GDM1 (cell line): ENCODE results near the gene OSBPL10.

ENCODE experiments used
- DNase-seq: peaks from one replicate; lab custom pipeline; 2025; lab: John Stamatoyannopoulos, UW

The OSBPL10 gene

DNA sequence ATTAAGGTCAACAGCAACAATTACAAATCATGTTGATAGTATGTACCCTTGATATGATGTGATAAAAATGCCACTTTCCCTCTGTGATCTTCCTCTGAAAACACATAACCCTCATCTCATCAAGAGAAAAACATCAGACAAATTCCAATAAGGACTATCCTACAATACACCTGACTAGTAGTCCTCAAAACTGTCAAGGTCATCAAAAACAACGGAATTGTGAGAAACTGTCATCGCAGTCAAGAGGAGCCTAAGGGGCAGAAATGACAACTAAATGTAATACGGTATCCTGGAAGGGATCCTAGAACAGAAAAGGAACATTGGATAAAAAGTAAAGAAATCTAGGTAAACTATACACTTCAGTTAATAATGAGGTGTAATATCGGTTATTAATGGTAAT, 59.2 kb downstream of the OSBPL10 start:
- DNase-seq: no peak

DNA sequence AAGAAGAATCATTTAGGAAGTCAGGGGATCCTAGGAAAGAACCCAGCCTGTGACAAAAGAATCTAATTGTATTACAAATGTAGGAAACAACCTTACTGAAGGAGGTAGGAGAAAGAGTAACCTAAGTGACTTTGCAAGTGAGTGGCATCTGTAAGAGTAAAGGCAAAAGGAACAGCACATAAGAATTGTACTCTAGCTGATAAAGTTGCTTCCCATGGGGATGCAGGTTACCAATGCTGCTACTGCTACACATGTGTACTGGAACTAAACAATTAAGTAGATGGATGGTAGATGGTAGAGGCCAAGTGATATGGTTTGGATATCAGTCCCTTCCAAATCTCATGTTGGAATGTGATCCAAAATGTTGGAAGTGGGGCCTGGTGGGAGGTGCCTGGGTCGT, 60.8 kb downstream of the OSBPL10 start:
- DNase-seq: no peak

DNA sequence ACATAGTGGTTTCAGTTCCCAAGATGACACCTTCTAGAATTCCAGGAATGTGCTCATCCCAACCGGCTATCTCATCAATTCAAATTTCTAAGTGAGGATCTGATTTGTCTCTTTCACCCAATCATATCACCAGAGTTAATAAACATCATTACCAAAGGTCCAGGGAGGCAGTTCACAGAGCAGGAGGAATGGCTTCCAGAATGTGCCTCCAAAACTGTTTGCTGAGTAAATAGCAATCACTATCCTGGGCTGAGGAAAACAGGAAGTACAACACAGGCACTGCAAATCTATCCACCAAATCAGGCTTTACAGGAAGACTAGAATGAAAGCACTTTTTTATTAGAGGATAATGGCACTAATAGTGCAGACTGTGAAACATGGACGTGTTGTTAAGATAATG, 61.5 kb downstream of the OSBPL10 start:
- no peak for DNase-seq

DNA sequence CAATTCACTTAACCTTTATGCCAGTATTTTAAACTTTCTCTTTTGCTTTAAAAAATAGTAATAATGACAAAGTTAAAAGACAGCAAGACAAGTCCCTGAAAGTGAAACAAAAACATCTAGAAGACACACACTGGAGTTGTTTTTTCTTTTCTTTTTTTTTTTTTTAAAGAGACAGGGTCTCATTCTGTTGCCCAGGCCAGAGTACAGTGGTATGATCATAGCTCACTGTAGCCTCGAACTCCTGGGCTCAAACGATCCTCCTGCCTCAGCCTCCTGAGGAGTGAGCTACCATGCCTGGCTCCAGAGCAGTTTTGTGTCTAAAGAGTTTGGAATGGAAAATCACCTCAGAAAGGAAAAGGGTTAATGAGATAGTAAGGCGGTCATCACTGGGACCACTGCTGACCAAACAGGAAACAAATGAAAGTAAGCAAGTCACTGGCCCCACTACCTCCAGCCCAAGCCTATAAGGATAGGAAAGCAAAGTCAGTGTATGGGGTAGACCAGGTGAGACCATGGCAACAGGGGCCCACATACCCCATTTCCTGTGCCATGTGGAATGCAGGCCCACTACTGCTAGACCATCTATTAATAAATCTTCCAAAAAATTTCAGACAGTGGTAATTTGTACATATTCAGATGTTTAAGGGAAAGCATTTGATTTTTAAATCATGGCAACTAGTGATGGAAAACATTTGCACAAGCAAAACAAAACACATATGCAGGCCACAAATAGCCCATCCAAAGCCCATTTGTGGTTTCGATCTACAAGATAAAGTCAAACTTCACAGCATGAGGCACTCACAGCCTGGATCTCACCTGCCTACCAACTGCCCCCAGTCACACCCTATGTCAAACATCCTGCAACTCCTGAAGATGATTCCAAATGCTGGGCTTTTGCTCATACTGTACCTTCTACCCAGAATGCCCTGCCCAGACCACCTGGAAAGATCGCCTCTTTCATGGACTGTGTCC, 62.6 kb downstream of the OSBPL10 start:
- DNase-seq: no peak

DNA sequence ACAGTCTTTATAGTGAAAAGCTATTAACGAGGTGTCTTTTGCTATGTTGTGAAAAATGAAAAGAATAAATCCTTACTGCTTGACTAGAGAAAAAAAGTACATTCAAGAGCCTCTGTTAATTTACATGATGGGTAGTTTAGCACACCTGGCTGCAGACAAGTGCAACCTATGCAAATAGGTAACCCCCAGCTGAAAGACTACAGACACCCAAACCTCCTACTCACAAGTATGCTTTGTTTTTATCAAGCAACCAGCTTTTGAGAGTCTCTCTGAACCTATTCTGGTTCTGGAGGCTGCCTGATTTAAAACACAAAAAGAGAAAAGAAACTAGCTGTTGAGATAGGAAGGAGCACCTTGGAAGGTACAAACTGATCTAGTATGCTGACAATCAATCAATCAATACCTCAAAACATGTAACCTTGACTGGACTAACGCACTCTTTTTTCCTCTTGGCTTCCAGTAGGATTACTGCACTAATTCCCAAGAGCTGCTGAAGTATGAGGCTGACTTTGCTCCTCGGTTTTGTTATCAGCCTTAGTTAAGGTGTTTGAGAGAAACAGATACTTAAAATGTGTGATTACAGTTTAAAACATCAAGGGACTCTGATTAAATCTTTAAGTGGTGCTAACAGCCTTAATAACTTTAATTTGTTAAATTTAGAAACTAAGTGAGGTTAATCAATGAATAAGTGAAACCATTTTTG, 63.6 kb downstream of the OSBPL10 start:
- no peak for DNase-seq

DNA sequence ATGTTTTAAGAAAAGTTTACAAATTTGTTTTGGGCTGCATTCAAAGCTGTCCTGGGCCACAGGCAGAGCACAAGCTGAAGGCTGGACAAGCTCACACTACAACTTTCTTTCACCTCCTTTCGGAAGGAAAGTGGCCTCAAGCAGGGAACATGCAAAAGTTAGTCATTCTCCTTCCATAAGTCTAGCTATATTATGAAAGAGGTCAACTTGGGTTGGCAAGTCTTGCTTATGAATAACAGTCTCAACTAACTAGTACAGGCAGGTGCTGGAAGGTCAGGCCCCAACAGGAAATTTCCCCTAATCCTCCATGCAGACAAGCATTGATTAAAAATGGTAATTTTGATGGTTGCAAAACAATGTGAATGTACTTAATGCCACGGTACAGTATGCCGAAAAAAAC, 69.4 kb downstream of the OSBPL10 start:
- DNase-seq: no peak

DNA sequence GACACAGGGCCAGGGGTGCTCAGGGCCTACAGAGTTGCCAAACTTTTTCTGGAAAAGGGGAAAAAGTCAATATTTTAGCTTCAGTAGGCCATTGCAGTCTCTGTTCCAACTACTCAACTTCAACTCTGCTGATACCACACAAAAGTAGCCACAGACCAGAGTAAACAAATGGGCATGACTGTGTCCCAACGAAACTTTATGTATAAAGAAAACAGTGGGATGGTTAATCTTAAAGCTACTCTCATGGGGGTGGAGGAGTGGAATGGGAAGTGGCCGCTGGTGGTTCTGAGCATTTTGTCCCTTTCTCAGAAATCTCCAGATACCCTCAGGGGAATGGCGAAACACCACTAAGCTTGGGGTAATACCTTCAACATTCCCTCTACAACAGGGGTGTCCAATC, 69.9 kb downstream of the OSBPL10 start:
- no peak for DNase-seq

DNA sequence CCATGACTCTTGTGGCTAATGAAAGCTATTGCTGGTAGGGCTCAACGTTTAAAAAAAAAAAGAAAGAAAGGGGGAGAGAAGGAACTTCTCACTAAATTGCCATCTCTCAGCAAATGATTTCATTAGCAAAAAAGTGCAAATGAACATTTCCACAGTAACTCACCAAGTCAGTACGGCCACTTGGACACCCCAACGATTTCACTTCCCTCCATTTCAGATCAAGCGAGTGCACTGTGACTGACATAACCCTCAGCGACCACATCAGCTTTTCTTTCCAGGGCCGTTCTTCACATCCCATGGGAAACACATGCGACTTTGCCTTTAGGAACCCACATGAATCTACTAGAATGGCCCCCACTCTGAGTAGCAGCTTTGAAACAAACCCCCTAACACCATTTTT, 71.6 kb downstream of the OSBPL10 start:
- DNase-seq: no peak

DNA sequence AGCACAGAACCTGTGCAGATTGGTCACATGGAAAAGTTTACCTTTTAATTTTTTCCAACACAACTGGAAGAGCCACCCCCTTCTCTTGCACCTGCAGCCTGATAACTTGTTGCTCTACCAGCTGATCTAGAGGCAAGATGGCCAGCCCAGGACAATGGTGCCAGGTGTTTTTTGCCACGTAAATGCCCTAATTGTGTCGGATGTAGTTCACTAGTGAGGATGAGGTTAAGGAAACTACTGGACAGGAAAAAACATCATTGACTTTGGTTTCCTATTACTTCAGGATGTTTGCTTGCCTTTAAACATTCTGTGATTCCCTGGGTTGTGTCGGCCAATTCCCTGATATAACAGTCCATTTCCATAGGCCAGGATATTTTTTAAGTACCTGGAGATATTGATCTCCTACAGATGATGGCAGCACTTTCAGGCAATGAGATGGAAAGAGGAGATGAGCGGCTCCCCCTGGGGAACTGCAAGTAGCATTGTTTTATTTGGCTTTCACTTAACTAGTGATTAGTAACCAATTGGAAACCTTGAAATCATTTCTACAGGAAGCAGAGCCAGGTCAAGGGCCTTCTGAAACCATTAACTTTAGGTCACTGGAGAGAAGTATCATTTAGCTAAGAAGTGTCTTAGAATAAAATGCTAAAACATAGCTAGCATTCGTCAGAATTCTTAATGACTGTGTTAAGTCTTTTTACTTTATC, 72.5 kb downstream of the OSBPL10 start:
- no peak for DNase-seq

DNA sequence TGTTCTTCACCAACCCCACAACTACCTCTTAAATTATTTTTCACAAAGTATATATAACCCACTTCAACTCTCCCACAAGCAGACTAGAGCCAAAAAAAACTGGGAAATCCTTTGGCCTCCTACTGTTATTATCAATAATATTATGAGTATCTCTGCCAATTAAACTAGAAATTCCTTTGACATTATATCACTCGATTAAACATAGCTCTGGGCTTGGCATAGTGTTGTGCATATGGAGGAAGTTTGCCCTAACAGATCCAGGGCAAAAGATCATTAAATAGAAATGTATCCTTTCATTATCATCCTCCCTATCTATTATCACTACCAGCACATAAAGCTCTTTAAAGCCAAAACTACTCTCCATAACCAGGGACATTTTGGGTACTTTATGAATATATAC, 74.9 kb downstream of the OSBPL10 start:
- DNase-seq: no peak

DNA sequence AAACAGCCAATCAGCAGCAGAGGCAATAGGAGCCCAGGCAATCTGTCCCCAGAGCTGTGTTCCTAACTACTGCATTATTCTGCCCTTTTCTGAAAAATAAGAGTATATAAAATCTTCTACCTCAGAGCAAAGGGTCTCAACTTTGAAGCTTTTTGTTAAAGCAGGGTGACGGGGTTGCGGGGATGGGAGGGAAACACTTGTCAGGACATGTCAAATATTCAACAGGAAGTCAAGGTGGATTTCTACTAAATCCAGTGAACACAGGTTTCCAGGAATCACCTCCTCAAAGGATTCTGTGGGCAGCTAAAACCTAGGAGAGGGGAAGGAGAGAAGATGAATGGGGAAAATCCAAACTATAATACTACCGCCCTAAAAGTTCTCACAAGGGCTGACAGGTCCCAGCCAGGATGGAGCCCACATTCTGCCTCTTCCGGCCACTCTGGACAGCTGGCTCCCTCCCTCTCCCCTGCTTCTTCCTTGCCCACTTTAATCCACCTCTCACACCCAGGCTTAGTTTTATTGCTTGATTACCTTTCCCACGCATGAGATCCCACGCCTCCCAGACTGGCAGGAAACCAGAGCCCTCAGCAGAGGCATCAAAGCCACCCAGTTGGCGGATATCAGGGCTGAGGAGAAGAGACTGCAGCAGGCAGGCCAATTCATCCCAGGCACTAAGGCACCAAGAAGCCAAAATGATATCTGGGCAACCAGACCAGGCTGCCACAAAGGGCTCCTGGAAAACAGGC, 77.2 kb downstream of the OSBPL10 start:
- DNase-seq: no peak

DNA sequence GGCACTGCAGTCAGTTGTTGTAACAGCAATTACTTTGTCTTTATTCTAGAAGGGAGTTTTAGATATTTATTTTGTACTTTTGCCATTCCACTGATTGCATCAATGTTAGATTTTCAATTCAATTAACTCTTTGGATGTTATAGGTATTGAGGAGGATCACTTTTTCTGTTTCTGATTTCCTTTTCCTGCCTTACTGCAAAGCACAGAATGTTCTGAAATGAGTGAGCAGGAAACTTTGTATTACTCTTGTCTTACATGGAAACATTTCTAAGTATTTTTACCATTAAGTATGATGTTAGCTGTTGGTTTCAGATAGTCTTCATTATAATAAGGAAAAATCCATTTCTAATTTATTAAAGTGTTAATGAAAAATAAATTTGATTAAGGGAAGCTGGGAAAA, 80.5 kb downstream of the OSBPL10 start:
- no peak for DNase-seq

DNA sequence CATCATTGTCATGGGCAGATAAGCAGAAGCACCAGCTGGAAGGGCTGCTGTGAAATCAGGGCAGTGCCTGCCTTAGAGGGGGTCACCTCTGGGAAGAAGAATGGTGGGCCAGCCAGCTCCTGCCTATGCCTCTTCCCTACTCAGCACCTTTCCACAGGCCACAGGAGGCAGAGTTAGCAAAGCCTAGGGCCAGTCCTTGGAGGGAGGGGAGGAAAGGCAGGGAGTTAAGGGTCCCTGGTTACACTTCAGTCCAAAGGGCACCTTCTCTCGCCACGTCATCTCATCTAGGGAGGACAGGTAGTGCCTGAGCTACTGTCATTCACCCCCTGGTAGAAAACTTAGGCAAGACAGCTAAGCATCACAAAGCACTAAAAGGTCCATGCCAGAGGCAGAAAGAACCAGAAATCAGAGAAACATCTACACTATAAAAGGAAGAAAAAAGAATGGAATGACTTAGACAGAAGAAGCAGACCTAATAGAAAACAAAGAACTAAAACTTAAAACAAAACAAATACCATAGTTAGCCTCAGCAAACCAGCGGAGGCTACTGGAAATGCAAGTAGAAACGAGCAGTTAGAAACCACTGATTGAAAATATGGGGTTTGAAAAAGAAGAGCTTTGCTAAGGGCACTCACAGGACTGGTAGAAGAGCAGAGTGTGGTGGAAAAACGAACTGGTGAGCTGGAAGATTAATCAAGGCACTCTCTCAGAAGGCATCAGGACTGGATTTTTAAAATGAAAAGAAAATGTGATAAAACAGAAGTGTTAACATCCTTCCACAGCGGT, 84.2 kb downstream of the OSBPL10 start:
- DNase-seq: no peak

DNA sequence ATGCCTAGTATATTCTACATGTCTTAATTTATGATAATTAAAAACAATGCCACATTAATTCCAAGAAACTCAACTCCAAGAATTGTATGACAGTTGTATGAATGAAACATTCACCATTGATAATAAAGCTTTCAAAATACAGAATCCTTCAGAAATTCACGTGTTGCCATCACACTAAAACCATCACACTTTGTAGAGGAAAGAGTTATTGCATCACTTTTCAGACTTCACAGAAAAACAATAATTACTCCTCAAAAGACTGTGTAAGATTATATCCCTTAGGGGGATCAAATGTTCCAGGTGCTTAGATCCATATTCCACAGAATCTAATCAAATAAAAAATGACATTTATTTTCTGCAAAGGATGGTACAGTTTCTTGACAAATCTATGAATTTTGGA, 85.0 kb downstream of the OSBPL10 start:
- no peak for DNase-seq

DNA sequence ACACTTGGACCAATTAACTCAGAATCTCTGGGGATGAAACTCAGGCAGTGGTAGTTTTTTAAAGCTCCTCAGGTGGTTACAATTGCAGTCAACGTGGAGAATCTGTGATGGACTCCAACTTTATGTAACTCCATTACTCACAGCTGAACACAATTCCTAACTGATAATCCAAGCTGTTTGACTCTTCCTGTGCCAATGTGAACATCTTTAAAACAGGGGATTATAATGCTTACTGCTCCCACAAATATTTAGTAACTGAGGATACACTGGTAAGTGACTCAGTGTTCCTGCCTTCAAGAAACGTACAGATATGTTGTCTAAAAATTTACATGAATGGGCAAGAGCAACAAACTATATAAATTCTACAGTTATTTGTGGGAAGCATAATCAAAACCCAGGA, 85.6 kb downstream of the OSBPL10 start:
- DNase-seq: no peak

DNA sequence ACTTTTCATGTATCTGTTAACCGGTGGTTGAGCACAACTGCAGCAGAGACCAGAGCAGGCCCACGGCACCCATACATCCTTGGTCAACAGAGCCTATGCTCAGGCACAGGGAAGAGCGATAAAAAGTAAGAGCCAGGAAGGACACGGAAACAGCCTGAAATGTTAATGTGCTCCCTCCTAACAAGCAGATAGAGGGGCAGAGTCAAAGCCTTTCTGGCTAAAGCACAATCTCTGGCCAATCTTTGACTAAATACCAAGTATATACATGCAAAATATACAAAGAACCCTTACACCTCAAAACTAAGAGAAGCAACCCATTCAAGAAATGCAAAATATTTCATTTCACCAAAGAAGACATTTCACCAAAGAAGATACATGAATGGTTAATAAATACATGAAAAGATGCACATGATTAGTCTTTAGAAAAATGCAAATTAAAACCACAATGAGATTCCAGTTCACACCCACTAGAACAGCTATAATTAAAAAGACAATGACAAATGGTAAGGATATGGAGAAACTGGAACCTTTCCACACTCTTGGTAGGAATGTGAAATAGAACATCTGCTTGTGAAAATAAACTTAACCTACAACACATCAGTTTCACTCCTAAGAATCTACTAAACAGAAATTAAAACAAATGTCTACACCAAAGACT, 88.0 kb downstream of the OSBPL10 start:
- no peak for DNase-seq

DNA sequence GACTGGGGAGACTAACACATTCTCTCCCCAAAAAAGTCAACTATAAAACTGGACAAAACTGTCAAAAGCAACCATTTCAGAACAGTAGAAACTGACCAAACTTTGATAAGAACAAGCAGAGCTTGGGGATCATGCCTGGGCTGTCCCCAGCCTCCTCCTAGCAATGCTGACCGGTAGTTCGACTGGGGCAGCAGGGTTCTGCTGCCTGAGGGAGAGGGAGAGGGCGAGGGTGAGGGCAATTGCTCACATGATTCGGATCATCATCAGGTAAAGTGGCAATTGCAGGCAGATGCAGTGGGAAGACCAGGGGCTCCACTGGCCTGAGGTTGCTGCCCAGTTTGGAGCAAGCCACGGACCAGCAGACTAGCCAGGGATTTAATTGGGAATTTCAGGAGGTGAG, 88.6 kb downstream of the OSBPL10 start:
- DNase-seq: no peak

DNA sequence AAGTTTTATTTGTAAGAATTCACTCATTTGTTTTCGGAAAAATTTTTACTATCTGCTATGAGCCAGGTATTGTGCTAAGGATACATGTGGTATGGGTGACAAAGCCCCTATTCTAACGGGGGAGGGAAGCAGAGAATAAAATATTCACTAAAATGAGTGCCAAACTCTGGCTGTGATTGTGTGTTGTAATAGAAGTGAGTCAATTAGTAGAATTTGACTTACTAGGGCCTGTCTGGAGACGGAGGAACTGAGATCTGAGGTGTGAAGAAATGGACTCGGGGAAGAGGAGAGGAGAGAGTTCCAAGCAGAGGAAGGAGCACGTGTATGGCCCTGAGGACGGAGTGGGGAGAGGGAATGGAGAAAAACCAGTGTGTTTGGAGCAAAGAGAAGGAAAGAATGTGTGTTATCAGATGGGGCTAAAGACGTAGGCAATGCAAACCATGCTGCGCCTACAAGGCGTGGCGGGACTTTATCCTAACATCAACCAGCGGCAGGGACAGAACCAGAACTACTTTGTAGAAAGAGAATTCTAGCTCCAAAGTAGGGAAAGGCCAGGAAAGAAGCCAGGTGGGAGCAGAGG, 89.1 kb downstream of the OSBPL10 start:
- DNase-seq: no peak

DNA sequence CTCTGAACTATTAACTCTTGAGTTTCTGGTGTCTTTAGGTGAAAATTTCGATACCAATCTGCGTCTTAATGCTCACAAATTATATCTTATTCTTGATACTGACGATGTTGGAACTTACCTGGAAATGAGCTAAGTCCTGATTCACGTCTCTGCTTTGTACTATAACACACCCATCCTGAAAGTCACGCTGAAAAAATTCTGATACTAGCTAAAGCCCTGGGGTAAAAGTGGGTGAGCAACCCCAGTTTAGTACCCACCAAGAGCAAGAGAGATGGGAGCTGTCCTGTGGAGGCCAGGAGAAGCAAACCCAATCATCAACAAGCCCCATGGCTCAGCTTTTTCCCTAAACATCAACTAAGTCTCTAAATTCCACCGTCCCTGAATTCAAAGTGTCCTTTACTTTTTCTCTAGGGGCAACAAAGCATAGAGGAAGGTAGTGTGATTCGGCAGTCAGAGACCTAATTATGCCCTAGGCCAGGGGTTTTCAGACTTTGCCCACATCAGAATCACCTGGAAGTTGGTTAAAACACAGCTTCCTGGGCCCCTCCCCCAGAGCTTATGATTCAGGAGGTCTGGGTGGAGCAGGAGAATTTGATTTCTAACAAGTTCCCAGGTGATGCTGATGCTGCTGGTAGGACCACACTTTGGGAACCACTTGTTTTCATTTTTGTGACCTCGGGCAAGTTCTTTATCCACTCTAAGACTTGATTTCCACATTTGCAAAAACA, 90.2 kb downstream of the OSBPL10 start:
- DNase-seq: no peak

DNA sequence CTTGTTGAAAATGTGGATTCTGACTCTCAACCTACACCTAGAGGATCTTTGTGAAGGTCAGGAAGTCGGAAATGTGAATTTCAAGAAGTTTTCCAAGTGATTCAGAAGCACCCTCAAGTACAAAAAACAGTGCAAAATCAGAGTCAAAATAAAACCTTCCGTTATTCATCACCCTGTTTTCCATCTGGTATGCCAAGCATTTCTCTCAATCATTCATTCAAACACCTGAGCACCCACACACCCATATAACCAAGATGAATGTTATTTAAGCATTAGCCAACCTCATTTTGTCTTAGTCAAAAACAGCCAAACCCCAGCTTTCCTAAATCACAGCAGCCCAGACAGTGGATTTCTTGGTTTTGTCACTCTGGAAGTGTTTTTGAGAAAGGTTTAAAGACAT, 91.1 kb downstream of the OSBPL10 start:
- DNase-seq: no peak
